Suprapubic skin (tissue), 4 donors: ENCODE data around the gene VANGL2. TPM values are rescaled to one million over a fixed set of nuclear protein-coding genes. Genes with fewer than 3 reads are reported as not detected.

Experiments used
- DNase-seq, 2 donors: peaks; one replicate each; pipeline ENCODE4 v3.0.0-alpha.2; 2019; ENCODE audit warnings: low spot score in 2 of 2
- H3K27ac ChIP-seq: fragments of 200-600 bp; sonication (generic); one replicate; pipeline ENCODE4 v1.5.1; 2019
- H3K27me3 ChIP-seq: fragments of 200-600 bp; sonication (generic); one replicate; pipeline ENCODE4 v1.5.1; 2019
- H3K36me3 ChIP-seq: fragments of 200-600 bp; sonication (generic); one replicate; pipeline ENCODE4 v1.5.1; 2019
- H3K4me1 ChIP-seq: fragments of 200-600 bp; sonication (generic); one replicate; pipeline ENCODE4 v1.5.1; 2019
- H3K4me3 ChIP-seq: fragments of 200-600 bp; sonication (generic); one replicate; pipeline ENCODE4 v1.5.1; 2019; ENCODE audit warnings: mild to moderate bottlenecking
- H3K9me3 ChIP-seq: fragments of 200-600 bp; sonication (generic); one replicate; pipeline ENCODE4 v1.5.1; 2019
- CTCF ChIP-seq, 2 donors: fragments of 200-600 bp in 1 of 2; fragments of 450-650 bp in 1 of 2; sonication (generic) in 1 of 2; IDR thresholded peaks; one replicate each; pipeline ENCODE4 v1.5.1; 2016 to 2019; ENCODE audit warnings: antibody characterized with exemption in 2 of 2, mild to moderate bottlenecking in 1 of 2, moderate library complexity in 1 of 2
- EP300 ChIP-seq: sonication (generic); formaldehyde crosslinking; IDR thresholded peaks from one replicate; pipeline ENCODE4 v1.6.1; 2017; ENCODE audit warnings: antibody characterized with exemption
- POLR2A ChIP-seq, 2 donors: fragments of 450-650 bp; IDR thresholded peaks; one replicate each; pipeline ENCODE4 v1.6.1; 2017; ENCODE audit warnings: antibody characterized with exemption in 2 of 2, mild to moderate bottlenecking in 2 of 2, moderate library complexity in 2 of 2
- POLR2AphosphoS5 ChIP-seq, 3 donors: sonication (generic); formaldehyde crosslinking; IDR thresholded peaks; one replicate each; pipeline ENCODE4 v1.6.1; 2017; ENCODE audit warnings: antibody characterized with exemption in 3 of 3
- WGBS: methylation state at CpG from one replicate; pipeline ENCODE4 v1.1.5; 2018; 5-methylcytosine and 5-hydroxymethylcytosine counted together
- total RNA-seq, 4 donors: library from RNA; depleted of rRNA; stranded (reverse); fragments of >200 nt; gene quantifications; one replicate each; pipeline ENCODE4 v1.1.0, GENCODE V29; 2016

The VANGL2 gene
- total RNA-seq, 4 donors from 2014 or later = 18.7 to 39.7 (median 28.1) TPM

- no peak for TF ChIP-seq POLR2AphosphoS5 (IDR thresholded peaks at IDR 0.05)
- no peak for TF ChIP-seq POLR2A (IDR thresholded peaks at IDR 0.05)
- TF ChIP-seq EP300 = no peak
- TF ChIP-seq CTCF (IDR thresholded peaks at IDR 0.05) = no peak
- no peak for DNase-seq
- WGBS = 70% methylated on average over 4 of the region's 4 CpGs
- Histone ChIP-seq H3K27ac (no peak overlapping the region), H3K9me3 (no peaks in the 10 kb centered on the region), H3K4me1 (no peaks in the 10 kb centered on the region), H3K27me3 (no peaks in the 10 kb centered on the region), H3K36me3 (peaks cover 35% of the 10 kb centered on the region), H3K4me3 (no peak overlapping the region)
Observed at GRCh38 chr1:160361814-160362167, 38.6 kb upstream of the VANGL2 start.

GRCh38 chr1:160362168-160362957, 38.0 kb upstream of the VANGL2 start:
- no peaks in the 10 kb centered on the region for H3K9me3 ChIP-seq
- DNase-seq = no peak
- H3K36me3 ChIP-seq = peaks cover 29% of the 10 kb centered on the region
- H3K27ac ChIP-seq = no peak overlapping the region
- 79% methylated on average over 9 of the region's 9 CpGs for WGBS
- no peaks in the 10 kb centered on the region for H3K4me1 ChIP-seq
- no peak overlapping the region for H3K4me3 ChIP-seq
- no peaks in the 10 kb centered on the region for H3K27me3 ChIP-seq
- no peak for TF ChIP-seq CTCF (IDR thresholded peaks at IDR 0.05)
- TF ChIP-seq POLR2A (IDR thresholded peaks at IDR 0.05) = no peak
- TF ChIP-seq POLR2AphosphoS5 (IDR thresholded peaks at IDR 0.05) = no peak
- no peak for TF ChIP-seq EP300

GRCh38 chr1:160363010-160363409, 37.4 kb upstream of the VANGL2 start:
- H3K4me1 ChIP-seq = no peaks in the 10 kb centered on the region
- H3K9me3 ChIP-seq = no peaks in the 10 kb centered on the region
- H3K4me3 ChIP-seq = no peak overlapping the region
- no peaks in the 10 kb centered on the region for H3K27me3 ChIP-seq
- no peak overlapping the region for H3K27ac ChIP-seq
- DNase-seq = no peak
- 57% methylated on average over 4 of the region's 5 CpGs for WGBS
- TF ChIP-seq CTCF (IDR thresholded peaks at IDR 0.05) (no peak), POLR2A (IDR thresholded peaks at IDR 0.05) (no peak), POLR2AphosphoS5 (IDR thresholded peaks at IDR 0.05) (no peak), EP300 (no peak)
- peaks cover 23% of the 10 kb centered on the region for H3K36me3 ChIP-seq

- H3K36me3 ChIP-seq = peaks cover 14% of the 10 kb centered on the region
- WGBS = 65% methylated on average over 12 of the region's 12 CpGs
- H3K27ac ChIP-seq = no peak overlapping the region
- no peaks in the 10 kb centered on the region for H3K27me3 ChIP-seq
- no peak for DNase-seq
- no peak for TF ChIP-seq EP300
- no peak for TF ChIP-seq POLR2A (IDR thresholded peaks at IDR 0.05)
- no peak for TF ChIP-seq CTCF (IDR thresholded peaks at IDR 0.05)
- no peak for TF ChIP-seq POLR2AphosphoS5 (IDR thresholded peaks at IDR 0.05)
- H3K9me3 ChIP-seq = no peaks in the 10 kb centered on the region
- no peaks in the 10 kb centered on the region for H3K4me1 ChIP-seq
- H3K4me3 ChIP-seq = no peak overlapping the region
Observed at GRCh38 chr1:160363951-160364735, 36.2 kb upstream of the VANGL2 start.

GRCh38 chr1:160365325-160365724, 35.0 kb upstream of the VANGL2 start:
- DNase-seq = no peak
- 50% methylated on average over 1 of the region's 1 CpG for WGBS
- no peak overlapping the region for H3K4me3 ChIP-seq
- peaks cover 3% of the 10 kb centered on the region for H3K36me3 ChIP-seq
- H3K27ac ChIP-seq = no peak overlapping the region
- no peaks in the 10 kb centered on the region for H3K4me1 ChIP-seq
- no peaks in the 10 kb centered on the region for H3K9me3 ChIP-seq
- TF ChIP-seq EP300 (no peak), POLR2AphosphoS5 (IDR thresholded peaks at IDR 0.05) (no peak), POLR2A (IDR thresholded peaks at IDR 0.05) (no peak), CTCF (IDR thresholded peaks at IDR 0.05) (no peak)
- H3K27me3 ChIP-seq = no peaks in the 10 kb centered on the region
